Nephron (organoid): ENCODE measurements around the gene CLTCL1.

Experiments used
- H3K27ac Mint-ChIP-seq, 3 experiments: 2 replicates each; pipeline ENCODE4 v1.8.0; 2020; ENCODE audit warnings: mixed read lengths in 3 of 3, mild to moderate bottlenecking in 2 of 3, moderate library complexity in 1 of 3
- H3K27me3 Mint-ChIP-seq: 2 replicates; pipeline ENCODE4 v1.8.0; 2021; ENCODE audit warnings: low read depth, mild to moderate bottlenecking, moderate library complexity, mixed read lengths
- H3K36me3 Mint-ChIP-seq: 2 replicates; pipeline ENCODE4 v1.8.0; 2020; ENCODE audit warnings: low read depth, mixed read lengths
- H3K4me1 Mint-ChIP-seq: 2 replicates; pipeline ENCODE4 v1.8.0; 2020; ENCODE audit warnings: mixed read lengths
- H3K4me3 Mint-ChIP-seq, 3 experiments: 2 replicates each; pipeline ENCODE4 v1.8.0; 2020; ENCODE audit warnings: mild to moderate bottlenecking in 3 of 3, mixed read lengths in 3 of 3, moderate library complexity in 2 of 3
- H3K9me3 Mint-ChIP-seq: 2 replicates; pipeline ENCODE4 v1.8.0; 2020; ENCODE audit warnings: mixed read lengths
- TF ChIP-seq, protein P1 (sequence below), 3 experiments: fragments of 200-600 bp; sonication (generic); IDR thresholded peaks; one replicate each; pipeline ENCODE4 v1.5.0; 2021; ENCODE audit warnings: antibody characterized with exemption in 3 of 3; ENCODE audit not compliant: unreplicated experiment in 3 of 3

The CLTCL1 gene

DNA sequence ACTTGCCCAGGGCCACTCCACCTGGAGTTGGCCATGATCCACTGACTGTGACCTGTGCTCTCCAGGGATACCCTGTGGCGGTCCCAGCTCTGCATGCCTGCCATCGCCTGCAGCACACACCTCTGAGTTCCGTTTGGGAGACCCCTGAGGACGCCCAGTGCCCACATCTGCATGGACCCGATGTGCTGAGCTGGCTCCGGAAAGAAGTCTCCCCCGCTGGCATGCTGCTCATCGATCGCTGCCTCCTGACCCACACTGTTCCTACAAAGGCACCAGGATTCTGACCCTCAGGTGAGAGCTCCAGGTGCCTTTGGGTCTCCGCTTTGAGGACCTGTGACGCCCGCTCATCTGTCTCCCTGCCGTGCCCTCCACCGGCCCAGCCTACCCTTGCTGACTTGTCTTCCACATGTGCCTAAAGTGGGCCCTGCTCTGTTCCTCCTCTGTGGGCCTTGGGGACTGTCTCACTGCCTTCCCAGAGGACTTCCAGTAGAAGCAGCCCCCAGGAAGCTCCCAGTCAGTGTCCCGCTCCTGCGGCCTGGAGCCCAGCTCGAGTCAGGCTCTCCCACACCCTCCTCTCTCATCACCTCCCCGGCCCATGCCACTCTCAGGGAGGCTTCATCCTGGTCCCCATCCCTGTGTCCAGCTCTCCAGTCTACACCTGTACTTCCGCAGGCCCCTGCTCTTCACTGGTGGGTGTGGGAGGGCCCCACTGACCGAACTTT is 107.1 kb downstream of the CLTCL1 start:
- Mint-ChIP-seq H3K4me3 (no peak overlapping the region), H3K36me3 (no peaks in the 10 kb centered on the region), H3K9me3 (no peaks in the 10 kb centered on the region), H3K27ac (no peak overlapping the region), H3K4me1 (peaks cover 6% of the 10 kb centered on the region), H3K27me3 (no peaks in the 10 kb centered on the region)
- TF ChIP-seq, protein P1, sequence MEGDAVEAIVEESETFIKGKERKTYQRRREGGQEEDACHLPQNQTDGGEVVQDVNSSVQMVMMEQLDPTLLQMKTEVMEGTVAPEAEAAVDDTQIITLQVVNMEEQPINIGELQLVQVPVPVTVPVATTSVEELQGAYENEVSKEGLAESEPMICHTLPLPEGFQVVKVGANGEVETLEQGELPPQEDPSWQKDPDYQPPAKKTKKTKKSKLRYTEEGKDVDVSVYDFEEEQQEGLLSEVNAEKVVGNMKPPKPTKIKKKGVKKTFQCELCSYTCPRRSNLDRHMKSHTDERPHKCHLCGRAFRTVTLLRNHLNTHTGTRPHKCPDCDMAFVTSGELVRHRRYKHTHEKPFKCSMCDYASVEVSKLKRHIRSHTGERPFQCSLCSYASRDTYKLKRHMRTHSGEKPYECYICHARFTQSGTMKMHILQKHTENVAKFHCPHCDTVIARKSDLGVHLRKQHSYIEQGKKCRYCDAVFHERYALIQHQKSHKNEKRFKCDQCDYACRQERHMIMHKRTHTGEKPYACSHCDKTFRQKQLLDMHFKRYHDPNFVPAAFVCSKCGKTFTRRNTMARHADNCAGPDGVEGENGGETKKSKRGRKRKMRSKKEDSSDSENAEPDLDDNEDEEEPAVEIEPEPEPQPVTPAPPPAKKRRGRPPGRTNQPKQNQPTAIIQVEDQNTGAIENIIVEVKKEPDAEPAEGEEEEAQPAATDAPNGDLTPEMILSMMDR (IDR thresholded peaks at IDR 0.05; ENCODE audit: unreplicated experiment in 3 of 3), result no peak

GRCh38 chr22:19183216-19183615 is 108.3 kb downstream of the CLTCL1 start:
- Mint-ChIP-seq H3K27ac (no peak overlapping the region), H3K27me3 (no peaks in the 10 kb centered on the region), H3K4me3 (no peak overlapping the region), H3K36me3 (no peaks in the 10 kb centered on the region), H3K9me3 (no peaks in the 10 kb centered on the region), H3K4me1 (peaks cover 9% of the 10 kb centered on the region)
- TF ChIP-seq, protein P1 (IDR thresholded peaks at IDR 0.05; ENCODE audit: unreplicated experiment in 3 of 3), result no peak

GRCh38 chr22:19182472-19183157 is 108.9 kb downstream of the CLTCL1 start:
- no peaks in the 10 kb centered on the region for H3K36me3 Mint-ChIP-seq
- no peaks in the 10 kb centered on the region for H3K27me3 Mint-ChIP-seq
- no peak overlapping the region for H3K27ac Mint-ChIP-seq
- H3K4me1 Mint-ChIP-seq, result peaks cover 9% of the 10 kb centered on the region
- no peak overlapping the region for H3K4me3 Mint-ChIP-seq
- TF ChIP-seq, protein P1 (IDR thresholded peaks at IDR 0.05; ENCODE audit: unreplicated experiment in 3 of 3), result no peak
- no peaks in the 10 kb centered on the region for H3K9me3 Mint-ChIP-seq

GRCh38 chr22:19181786-19182471 is 109.6 kb downstream of the CLTCL1 start:
- TF ChIP-seq, protein P1 (IDR thresholded peaks at IDR 0.05; ENCODE audit: unreplicated experiment in 3 of 3), result no peak
- H3K4me1 Mint-ChIP-seq, result peaks cover 9% of the 10 kb centered on the region

DNA sequence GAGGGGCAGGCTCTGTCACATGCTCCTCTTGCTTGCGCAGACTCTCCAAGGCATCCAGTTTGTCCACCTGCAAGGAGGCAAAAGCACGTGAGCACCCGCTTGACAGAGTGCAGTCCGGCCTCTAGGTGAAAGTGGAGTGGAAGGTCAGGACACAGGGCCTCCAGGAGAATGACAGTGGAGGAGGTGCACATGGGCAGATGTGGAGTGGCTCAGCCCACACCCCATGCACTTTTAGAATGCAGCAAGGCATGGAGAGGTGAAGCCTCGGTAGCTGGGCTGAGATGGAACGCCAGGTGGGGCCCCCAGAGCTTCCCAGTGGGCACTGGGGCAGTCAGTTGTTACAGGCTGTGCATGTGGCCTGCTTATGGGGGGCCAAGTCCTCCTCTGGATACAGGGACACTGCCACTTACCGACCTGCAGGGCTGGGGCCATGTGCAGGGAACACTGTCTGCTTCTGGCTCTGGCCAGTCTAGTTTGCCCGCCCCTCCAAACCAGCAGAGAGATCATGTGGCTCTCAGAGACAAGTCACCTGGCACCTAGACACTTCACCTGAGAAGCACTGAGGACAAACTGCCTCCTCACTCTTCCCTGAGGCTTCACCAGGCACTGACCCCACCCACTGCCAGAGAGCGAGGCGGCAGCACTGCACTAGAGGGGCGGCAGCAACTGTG is 110.6 kb downstream of the CLTCL1 start:
- no peaks in the 10 kb centered on the region for H3K27me3 Mint-ChIP-seq
- H3K9me3 Mint-ChIP-seq, result no peaks in the 10 kb centered on the region
- H3K4me3 Mint-ChIP-seq, result peak overlapping the region in 2 of 3 experiments; percentile 46 to 47
- TF ChIP-seq, protein P1 (IDR thresholded peaks at IDR 0.05; ENCODE audit: unreplicated experiment in 3 of 3), result no peak
- H3K27ac Mint-ChIP-seq, result no peak overlapping the region
- H3K4me1 Mint-ChIP-seq, result peaks cover 12% of the 10 kb centered on the region
- no peaks in the 10 kb centered on the region for H3K36me3 Mint-ChIP-seq

More at GRCh38 chr22:19181786-19182471, 109.6 kb downstream of the CLTCL1 start:
- H3K4me3 Mint-ChIP-seq, result peak overlapping the region in 1 of 3 experiments; percentile 47
- no peaks in the 10 kb centered on the region for H3K27me3 Mint-ChIP-seq
- H3K9me3 Mint-ChIP-seq, result no peaks in the 10 kb centered on the region
- H3K27ac Mint-ChIP-seq, result no peak overlapping the region
- no peaks in the 10 kb centered on the region for H3K36me3 Mint-ChIP-seq
